ENCODE results near the gene RTL9.

The RTL9 gene

DNA sequence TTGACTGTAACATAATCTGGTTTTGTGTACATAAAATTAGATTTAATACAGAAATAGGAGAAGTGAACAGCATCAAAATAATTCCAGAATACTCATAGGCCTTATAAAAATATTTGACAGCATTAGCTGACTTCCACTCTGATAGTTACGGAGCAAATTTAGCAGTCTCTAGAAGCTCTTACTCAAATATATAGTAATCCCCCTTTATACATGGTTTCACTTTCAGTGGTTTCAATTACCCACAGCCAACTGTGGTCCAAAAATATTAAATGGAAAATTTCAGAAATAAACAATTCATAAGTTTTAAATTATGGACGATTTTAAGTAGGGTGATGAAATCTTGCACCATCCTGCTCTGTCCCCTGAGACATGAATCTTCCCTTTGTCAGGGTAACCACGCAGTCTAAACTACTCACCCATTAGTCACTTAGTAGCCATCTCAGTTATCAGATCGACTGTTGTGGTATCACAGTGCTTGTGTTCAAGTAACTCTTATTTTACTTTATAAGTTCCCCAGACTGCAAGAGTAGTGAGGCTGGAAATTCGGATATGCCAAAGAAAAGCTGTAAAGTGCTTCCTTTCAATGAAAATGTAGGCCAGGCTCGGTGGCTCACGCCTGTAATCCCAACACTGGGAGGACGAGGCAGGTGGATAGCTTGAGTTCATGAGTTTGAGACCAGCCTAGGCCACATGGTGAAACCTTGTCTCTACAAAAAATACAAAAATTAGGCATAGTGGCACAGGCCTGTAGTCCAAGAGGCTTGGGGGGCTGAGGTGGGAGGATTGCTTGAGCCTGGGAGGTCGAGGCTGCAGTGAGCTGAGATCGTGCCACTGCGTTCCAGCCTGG lies 17.2 kb upstream of the RTL9 start:
- no peak for DNase-seq (ENCODE audit: low read depth, low spot score)

DNA sequence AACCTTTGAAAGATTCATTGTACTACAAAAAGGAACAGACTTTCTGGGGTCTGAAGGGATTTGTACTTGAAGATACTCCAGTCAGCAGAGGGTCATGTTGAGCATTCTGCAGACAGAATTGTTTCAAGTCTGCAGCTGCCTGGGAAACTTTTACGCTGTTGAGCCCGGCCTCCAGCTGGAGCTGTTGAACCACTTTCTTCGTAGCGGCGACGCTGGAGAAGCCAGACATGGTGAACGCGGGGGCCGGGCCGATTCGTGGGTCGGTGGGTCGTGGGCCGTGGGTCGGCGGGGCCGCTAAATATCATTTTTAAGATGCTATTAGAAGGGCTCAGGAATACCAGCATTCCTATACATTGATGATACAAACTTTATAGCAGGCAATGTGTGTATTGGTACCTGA lies 12.0 kb upstream of the RTL9 start:
- no peak for DNase-seq (ENCODE audit: low read depth, low spot score)

DNA sequence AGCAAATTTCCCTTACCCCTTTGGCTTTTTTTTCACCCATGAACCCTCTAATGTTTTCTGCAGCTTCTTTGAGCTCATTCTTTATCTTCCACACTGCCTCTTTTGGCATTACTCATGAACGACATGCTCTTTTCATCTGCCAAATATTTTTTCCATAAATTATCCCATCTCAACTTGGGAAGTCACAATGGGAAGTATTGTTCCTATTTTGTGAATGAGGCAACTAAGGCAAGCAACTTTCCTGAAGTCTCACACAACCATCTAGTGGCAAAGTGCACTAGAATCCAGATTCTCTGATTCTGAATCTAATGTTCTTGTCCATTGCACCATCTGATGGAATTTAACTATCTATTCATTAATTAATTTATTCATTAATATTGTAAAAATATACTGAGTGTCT lies 625 bp downstream of the RTL9 start:
- no peak for DNase-seq (ENCODE audit: low read depth, low spot score)

DNA sequence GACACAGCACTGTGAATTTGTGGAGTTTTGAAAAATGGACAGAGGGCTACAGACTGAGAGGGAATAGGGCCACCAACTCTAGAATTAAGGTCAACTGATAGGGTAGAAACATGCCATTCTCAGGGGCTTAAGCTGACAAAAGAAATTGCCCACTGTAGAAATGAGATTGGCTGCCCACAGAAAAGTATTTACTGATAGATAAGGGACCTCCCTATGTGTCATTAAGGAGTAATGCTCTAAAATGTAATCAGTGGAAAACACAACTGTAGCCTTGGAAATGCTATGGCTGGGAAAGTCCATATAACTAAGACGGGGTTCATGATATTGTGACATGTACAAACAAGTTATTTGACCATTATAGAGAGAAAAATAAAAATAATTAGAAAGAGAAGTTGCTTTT lies 4.6 kb downstream of the RTL9 start:
- DNase-seq (ENCODE audit: low read depth, low spot score): no peak

DNA sequence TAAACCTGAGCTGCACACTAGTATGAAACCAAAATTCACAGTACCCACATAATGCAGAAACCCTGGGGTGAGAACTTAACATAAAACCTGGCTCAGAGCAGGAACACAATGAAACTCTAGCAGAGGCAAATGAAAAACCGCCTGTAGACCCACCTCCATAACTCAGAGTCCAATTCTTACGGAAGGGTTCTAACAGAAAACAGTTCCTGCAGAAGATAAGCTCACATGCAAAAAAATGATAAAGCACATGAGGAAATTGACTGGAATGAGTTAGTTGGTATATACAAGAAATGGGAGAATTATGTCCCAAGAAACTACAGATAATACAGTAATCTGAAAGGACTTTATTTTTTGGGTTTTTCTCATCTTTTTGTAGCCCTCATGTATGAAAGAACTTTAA lies 14.7 kb downstream of the RTL9 start:
- no peak for DNase-seq (ENCODE audit: low read depth, low spot score)

DNA sequence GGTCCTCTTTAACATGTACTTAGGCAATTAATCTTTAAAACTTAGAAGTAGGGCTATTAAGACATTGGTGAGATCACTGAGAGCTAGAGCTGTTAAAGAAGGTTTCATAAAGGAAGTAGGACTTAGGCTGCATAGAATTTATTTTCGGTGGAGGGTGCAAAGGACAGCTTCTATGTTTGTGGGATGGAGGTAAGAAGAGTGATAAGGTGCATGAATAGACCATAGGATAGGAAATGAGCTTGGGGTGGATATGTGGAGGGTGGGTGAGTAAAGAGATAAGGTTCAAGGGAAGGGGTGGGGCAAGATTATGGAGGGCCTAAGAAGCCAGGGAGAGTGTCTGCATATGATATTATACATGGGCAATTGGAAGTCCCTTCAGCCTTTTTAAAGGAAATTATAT lies 15.9 kb downstream of the RTL9 start:
- DNase-seq (ENCODE audit: low read depth, low spot score): no peak

DNA sequence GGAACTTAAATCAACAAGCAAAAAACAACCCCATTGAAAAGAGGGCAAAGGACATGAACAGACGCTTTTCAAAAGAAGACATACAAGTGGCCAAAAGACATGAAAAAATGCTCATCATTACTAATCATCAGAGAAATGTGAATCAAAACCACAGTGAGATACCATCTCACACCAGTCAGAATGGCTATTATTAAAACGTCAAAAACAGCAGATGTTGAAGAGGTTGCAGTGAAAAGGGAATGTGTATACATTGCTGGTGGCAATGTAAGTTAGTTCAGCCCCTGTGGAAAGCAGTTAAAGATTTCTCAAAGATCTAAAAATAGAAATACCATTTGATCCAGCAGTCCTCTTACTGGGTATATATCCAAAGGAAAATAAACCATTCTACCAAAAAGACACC lies 22.6 kb downstream of the RTL9 start:
- no peak for DNase-seq (ENCODE audit: low read depth, low spot score)

DNA sequence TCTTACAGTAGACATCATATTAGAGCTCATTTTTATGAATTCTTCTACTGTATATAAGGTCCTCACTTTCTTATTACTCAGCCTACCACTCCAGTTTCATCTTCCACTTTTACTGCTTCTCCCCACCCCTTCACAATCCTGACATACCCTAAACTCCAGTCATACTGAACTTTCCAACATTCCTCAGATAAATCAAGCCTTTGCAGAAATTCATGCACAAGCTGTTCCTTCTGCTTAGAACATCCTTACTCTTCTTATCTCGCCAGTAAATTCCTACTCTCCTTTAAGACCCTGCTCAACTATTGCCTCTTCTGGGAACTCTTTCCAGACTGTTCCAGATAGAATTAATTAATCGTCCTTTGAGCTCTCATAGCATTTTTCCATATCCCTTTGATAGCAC lies 24.8 kb downstream of the RTL9 start:
- no peak for DNase-seq (ENCODE audit: low read depth, low spot score)

DNA sequence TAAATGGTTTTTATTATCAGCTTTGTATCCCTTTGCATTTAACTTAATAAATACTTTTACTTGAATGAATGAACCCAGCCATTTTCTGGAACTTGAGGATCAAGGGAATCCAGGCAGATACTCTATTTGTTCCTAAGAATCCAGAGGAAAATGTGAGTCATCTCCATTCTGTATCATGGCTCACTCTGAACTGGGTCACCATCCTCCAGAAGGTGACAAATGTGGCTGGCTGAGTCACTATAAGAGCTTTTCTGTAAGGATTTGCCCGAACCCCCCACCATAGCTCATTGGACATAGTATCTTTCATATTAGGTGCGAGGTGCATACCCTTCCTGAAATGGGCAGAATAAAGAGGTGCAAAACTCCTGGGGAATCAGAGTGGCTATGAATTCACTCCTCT lies 25.8 kb downstream of the RTL9 start:
- no peak for DNase-seq (ENCODE audit: low read depth, low spot score)

DNA sequence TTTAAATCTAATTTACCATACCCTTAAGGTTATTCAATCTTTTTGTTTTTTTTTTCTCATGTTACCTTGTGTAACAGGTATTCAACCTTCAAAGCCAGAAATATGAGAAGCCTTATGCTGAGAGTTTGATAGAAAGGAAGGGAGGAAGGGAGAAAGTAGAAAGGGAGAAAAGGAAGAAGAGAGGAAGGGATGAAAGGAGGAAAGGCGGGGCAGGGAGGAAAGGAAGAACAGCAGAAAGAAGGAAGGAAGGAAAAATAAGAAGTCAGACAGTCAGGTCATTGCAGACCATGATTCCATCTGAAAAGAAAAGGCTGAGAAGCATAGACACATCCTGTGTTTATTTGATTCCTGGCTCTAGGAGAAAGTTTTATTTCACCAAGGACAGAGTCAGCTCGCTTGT lies 30.9 kb downstream of the RTL9 start:
- DNase-seq (ENCODE audit: low read depth, low spot score): no peak

DNA sequence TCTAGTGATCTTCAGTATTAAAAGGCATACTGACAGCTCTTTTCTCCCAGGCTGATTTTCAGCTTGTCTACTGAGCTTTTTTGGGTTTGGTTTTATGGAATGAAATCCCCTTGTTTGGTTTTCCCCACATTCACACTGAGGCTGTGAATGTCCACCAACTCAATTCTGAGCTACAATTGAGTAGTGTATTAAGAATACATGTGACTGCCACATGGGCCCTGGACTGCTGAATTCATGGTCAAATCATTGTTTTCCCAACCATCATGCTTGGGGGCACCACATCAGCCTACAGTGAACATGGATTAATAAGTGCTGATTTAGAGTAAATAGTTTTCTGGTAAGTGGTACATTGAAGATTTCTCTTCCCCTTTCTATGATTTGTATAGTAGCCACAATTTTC lies 32.4 kb downstream of the RTL9 start:
- no peak for DNase-seq (ENCODE audit: low read depth, low spot score)

DNA sequence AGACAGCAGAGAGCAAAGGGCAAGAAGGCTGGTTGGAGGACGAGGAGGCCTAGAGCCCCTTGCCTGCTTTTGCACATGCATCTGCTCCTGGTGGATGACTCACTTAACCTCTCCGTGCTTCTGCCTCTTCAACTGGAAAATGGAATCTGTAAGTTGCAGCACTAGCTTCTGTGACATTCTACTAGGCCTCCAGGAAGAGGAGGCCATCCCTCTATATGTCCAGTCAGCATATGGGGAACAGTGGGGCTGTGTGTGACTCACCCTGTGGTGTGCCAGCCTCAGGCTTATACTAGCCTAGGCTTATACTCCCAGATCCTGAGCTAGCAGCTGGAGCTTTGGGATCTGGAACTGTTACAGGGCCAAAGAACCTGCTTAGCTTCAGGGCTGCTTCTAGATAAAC lies 36.0 kb downstream of the RTL9 start:
- no peak for DNase-seq (ENCODE audit: low read depth, low spot score)

DNA sequence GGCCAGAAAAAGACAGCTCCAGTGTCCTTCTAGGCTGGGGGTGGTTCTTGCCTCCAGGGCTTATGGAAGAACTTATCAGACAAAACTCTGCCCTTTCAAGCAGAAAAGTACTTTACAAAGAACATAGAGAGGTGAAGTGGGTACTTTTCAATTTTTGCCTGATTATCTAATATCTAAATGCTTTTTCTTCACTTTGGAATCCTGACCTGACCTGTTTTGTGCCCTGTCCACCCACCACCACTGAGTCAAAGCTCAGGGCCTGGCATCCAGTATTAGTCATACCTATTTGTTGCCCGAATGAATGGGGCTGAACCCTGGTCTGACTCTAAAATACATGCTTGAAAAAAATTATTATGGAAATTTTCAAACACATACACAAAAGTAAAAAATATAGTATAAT lies 37.2 kb downstream of the RTL9 start:
- no peak for DNase-seq (ENCODE audit: low read depth, low spot score)

DNA sequence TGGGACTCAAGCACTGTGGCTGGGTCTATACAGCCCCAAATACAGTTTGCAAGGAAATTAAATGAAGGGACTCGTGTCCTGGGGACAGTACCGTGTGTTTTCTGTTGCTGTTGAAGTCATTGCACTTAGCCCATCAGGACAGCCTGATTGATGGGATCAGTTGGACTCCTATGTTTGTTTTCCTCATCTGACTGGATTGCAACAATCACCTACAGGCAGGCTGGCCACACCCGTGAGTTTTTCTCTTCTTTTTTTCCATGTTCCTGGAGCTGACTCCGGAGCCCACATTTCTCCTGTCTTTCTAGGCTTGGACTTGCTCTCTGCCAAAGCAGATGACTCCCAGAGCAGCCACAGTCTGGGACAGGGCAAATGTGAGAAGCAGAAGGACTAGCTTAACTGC lies 38.1 kb downstream of the RTL9 start:
- DNase-seq (ENCODE audit: low read depth, low spot score): no peak

DNA sequence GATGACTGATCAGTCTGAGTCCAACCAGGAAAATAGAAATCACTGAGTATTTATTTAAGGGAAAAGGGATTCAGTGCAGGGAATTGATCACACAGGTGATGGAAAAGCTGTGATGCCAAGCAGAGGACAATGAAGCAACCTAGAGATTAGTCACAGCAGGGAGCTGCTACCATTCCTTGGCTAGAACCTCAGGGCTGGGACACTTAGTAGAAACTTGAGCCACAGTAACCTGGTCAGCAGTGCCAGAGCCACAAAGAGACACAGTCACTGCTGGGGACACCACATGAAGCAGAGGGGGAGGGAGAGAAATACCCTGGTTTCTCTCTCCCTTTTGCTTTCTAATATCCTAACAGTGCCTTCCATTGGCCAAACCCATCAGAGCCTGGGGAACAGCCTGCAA lies 38.7 kb downstream of the RTL9 start:
- DNase-seq (ENCODE audit: low read depth, low spot score): no peak

DNA sequence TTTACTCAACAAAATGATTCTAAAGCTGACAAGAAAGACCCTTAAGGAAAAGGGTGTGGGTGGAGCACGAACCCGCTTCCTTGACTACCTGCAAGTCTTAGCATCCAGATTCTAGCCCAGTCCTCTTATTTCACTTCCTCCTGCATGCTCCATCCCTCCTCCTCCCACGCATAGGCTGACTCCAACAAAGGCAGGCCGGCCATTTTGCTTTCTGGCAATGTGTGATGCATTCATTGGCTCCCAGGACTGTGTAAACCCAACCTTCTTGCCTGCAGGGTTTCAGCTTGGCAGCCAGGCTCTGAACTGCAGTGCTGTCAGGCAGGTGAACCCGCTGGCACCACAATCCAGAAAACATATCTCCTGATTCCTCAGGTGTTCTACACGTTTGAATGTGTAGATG lies 39.3 kb downstream of the RTL9 start:
- no peak for DNase-seq (ENCODE audit: low read depth, low spot score)

DNA sequence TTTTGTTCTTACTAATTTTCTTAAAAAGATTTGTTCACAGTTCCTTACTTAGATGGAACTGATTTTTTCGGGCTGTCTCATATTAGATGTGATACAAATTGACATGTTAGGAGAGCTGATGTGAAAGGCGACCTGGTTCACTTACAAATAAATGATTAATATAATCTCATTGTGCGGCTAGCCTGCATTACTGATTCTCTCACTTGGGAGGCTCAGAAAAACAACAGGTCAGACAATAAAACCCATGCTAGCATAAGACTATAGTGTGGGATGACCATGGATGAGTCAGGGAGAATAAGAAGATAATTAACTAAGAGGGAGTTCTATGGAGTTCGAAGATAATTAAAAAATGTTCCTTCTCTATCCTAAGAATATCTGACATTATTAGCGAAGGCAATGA lies 40.8 kb downstream of the RTL9 start:
- no peak for DNase-seq (ENCODE audit: low read depth, low spot score)

DNA sequence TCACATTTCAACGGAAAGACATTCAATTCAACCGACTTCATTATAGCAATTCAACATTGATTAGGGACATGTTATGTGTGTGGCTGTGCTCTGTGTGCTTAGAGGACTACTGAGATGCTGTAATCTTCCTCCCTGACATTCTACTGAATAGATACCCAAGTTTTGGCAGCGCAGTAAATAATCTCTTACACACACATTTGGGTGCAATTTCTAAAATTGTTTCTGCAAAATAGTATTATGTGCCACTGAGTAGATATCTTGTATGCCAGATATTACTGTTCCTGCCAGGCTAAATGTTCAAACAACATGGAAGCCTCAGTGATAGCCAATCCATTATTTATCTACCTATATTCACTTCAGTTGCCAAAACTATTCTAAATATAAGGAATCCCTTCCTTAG lies 41.3 kb downstream of the RTL9 start:
- DNase-seq (ENCODE audit: low read depth, low spot score): no peak

DNA sequence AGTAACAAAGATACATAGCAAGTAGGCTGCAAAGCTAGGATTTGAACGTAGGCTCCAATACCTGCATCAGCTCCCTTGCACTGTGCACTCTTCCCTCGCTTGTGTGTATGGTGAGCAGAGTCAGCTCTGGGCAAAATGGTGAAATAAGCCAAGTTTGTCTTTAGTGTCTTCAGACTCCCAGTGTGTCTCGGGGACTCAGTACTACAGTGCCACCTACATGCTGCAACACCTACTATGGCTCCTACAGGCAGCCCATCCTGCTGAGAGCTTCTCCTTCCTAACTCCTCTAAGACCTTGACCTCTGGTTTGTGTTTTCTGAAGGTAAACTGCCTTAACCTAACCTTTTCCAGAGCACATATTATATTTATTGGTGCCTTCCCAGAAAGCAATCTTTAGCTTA lies 42.5 kb downstream of the RTL9 start:
- no peak for DNase-seq (ENCODE audit: low read depth, low spot score)

DNA sequence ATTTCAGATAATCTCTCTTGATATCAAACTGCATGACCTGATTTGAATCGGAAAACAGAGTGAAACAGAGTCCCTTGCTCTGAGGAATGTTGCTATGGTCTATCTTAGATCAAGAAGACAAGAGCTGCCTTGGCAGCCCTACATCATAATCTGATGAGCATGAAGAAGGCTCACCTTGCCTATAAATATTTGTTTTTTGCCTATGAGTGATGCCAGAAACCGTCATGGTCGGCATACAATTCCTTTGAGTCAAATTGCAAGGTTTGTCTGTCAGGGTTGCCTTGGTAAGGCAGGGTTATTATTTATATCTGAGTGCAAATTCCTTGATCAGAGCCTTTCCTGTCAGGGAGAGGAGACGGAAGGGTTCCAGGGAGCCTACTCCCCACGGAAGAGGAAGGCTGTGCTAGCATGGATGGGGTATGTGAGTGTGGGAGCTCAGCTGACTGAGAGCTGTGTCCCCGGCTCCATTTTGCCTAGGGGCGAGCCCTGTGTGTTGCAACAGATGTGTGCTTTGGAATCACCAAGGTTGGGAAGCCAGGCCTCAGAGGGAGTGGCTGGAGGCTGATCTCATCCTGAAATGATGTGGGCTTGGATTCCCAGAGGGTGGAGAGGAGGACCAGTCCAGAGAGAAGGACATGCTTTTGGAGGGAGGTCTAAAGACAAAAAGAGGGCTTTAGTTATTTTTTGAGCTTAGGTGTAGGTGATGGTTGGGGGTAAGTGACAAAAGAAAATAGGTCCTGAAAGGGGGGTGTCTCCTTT lies 43.6 kb downstream of the RTL9 start:
- DNase-seq (ENCODE audit: low read depth, low spot score): no peak

DNA sequence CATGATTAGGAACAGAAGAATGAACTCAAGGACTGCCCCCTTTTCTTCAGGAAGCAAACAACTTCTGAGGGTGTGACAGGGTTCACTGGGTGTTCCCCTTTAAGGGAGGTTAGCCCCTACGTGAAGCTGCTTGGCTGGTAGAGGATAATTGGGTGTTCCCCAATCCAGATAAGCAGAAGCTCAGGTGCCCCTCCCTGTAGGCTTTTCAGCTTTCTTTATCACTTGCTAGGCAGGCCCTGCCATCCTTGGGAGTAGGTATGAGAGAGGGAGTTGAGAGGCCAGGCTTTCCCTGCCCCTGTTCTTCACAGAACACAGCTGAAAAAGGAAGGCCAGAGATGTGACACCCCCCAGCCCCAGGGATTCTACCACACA lies 44.2 kb downstream of the RTL9 start:
- DNase-seq (ENCODE audit: low read depth, low spot score): no peak

DNA sequence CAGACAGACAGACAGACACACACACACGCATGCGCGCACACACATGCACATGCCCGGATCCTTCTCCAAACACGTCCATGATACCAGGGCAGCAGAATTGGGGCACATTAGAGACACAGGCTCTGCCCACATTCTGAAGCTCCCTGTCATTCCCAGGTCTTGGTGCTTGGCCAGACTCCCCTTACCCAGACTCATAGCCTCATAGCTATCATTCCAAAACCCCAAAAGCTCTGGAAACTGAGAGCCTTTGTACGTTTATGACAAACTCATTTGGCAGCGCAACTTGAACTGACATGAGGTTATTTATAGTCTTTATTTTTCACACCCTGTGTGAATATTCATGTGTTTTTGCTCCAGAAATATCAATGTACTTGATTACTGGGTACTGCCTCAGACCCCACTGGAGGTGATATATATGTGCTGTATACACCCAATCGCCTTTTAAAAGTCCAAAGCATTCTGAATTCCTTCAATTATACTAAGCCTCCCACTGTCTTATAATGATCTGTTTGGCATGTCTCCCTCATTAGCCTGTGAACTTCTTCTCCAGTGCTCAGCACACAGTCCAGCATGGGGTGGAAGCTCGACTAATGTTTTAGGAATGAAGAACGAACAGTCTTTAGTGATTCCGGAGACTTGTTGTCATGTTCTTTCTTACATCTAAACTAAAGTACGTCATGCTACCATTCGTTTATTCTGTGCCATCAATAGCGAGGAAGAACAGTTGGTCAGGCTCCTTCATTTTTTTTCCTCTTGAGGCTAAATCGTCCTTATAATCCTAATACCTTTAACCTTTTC lies 45.0 kb downstream of the RTL9 start:
- DNase-seq (ENCODE audit: low read depth, low spot score): no peak

DNA sequence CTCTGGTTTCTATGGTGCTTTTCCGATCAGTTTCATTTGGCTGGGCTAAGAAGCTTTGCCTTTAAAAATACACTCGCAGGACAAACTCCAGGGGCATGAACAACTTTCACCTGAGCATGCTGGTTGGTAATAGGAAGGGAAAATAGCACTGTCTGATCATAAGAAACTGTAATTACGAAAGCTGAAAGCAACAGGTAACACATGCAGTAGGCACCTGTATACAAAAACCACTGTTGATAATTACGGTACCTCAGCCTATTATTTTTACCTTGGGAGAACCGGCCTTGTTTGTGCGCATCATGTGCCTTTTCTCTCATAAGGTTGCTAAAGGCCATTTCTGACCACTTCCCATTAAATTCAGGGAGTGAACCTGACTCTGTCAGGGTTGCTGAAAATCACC lies 45.7 kb downstream of the RTL9 start:
- DNase-seq (ENCODE audit: low read depth, low spot score): no peak
